Loucy (cell line): ENCODE results near the gene XPC.

Source experiments
- H2AFZ ChIP-seq: fragments of 200-600 bp; sonication (generic); 2 replicates; pipeline ENCODE4 v1.6.0; 2016; ENCODE audit warnings: antibody characterized with exemption, mild to moderate bottlenecking, low read length, moderate library complexity
- H3F3A ChIP-seq: fragments of 200-600 bp; 2 replicates; pipeline ENCODE4 v1.6.0; 2016; ENCODE audit warnings: antibody characterized with exemption, low read depth, mild to moderate bottlenecking
- H3K27me3 ChIP-seq: fragments of 200-600 bp; sonication (generic); 2 replicates; pipeline ENCODE4 v1.6.1; 2014; ENCODE audit warnings: low read length, mild to moderate bottlenecking; ENCODE audit not compliant: insufficient read depth, poor library complexity, severe bottlenecking
- H3K36me3 ChIP-seq: fragments of 200-600 bp; sonication (generic); 2 replicates; pipeline ENCODE4 v1.6.1; 2016; ENCODE audit warnings: low read length; ENCODE audit not compliant: insufficient read depth
- H3K4me1 ChIP-seq: fragments of 200-600 bp; sonication (generic); 2 replicates; pipeline ENCODE4 v1.5.1; 2014; ENCODE audit warnings: low read length, mild to moderate bottlenecking; ENCODE audit not compliant: insufficient read depth, poor library complexity, severe bottlenecking
- H3K4me2 ChIP-seq: fragments of 200-600 bp; sonication (generic); 2 replicates; pipeline ENCODE4 v1.6.0; 2014; ENCODE audit warnings: antibody characterized with exemption, low read length, low read depth, mild to moderate bottlenecking; ENCODE audit not compliant: poor library complexity, severe bottlenecking
- H3K4me3 ChIP-seq: fragments of 200-600 bp; sonication (generic); 2 replicates; pipeline ENCODE4 v1.5.1; 2014; ENCODE audit warnings: low read length, mild to moderate bottlenecking, mixed read lengths; ENCODE audit not compliant: poor library complexity, severe bottlenecking
- H3K79me2 ChIP-seq: fragments of 200-600 bp; sonication (generic); 2 replicates; pipeline ENCODE4 v1.6.1; 2014; ENCODE audit warnings: low read length; ENCODE audit not compliant: insufficient read depth
- H3K9ac ChIP-seq: fragments of 200-600 bp; sonication (generic); 2 replicates; pipeline ENCODE4 v1.6.0; 2014; ENCODE audit warnings: mild to moderate bottlenecking, low read depth, low read length, moderate library complexity; ENCODE audit not compliant: poor library complexity, severe bottlenecking
- H3K9me2 ChIP-seq: fragments of 200-600 bp; sonication (generic); replicated peaks from 2 replicates; pipeline ENCODE4 v1.6.1; 2016; ENCODE audit warnings: low read depth, low read length, mixed read lengths
- H3K9me3 ChIP-seq: fragments of 200-600 bp; sonication (generic); 2 replicates; pipeline ENCODE4 v1.6.1; 2014; ENCODE audit warnings: mild to moderate bottlenecking, antibody characterized with exemption, low read length, low read depth; ENCODE audit not compliant: insufficient read depth
- H4K20me1 ChIP-seq: fragments of 200-600 bp; sonication (generic); 2 replicates; pipeline ENCODE4 v1.6.0; 2014; ENCODE audit warnings: antibody characterized with exemption, low read length, mild to moderate bottlenecking; ENCODE audit not compliant: insufficient read depth, poor library complexity, severe bottlenecking
- CTCF ChIP-seq: fragments of 200-600 bp; sonication (generic); conservative IDR thresholded peaks from 2 replicates; pipeline ENCODE4 v1.5.1; 2014; ENCODE audit warnings: mild to moderate bottlenecking, antibody characterized with exemption, low read length
- EZH2phosphoT487 ChIP-seq: fragments of 200-600 bp; IDR thresholded peaks from 2 replicates; pipeline ENCODE4 v1.6.1; 2018; ENCODE audit warnings: antibody characterized with exemption, mild to moderate bottlenecking, moderate library complexity, borderline replicate concordance

The XPC gene

GRCh38 chr3:14161282-14161681 lies 17.1 kb downstream of the XPC start:
- peaks cover 77% of the 10 kb centered on the region for H3K36me3 ChIP-seq
- no peaks in the 10 kb centered on the region for H3K4me1 ChIP-seq
- H3K79me2 ChIP-seq: no peaks in the 10 kb centered on the region
- no peaks in the 10 kb centered on the region for H3K9me2 ChIP-seq
- no peak overlapping the region for H3K4me3 ChIP-seq
- TF ChIP-seq EZH2phosphoT487: no peak
- TF ChIP-seq CTCF: no peak
- no peaks in the 10 kb centered on the region for H3K27me3 ChIP-seq
- no peak overlapping the region for H3K4me2 ChIP-seq
- no peak overlapping the region for H3K9ac ChIP-seq
- H4K20me1 ChIP-seq: no peaks in the 10 kb centered on the region
- peaks cover 7% of the 10 kb centered on the region; the same call in 1 of the 2 replicates for H3K9me3 ChIP-seq
- no peaks in the 10 kb centered on the region for H3F3A ChIP-seq
- no peak overlapping the region for H2AFZ ChIP-seq

DNA sequence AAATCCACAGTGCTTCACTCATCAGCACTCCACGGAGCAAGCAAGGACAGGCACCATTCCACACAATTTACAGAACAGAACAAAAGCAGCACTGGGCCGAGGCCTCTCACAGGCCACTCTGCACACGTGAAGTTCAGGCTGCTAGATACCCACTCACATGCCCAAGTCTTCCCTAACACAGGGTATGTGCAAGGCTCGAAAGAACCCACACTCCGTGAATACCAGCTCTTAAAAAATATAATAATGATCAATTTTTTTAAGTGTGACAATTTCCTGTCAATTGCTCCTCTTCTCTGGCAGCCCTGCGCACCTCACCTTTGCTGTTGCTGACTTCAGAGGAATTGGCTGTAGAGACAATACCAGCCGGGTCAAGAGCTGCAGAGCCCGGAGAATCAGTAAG lies 19.0 kb downstream of the XPC start:
- no peak overlapping the region for H3K4me3 ChIP-seq
- no peaks in the 10 kb centered on the region for H4K20me1 ChIP-seq
- H3K36me3 ChIP-seq: peaks cover 72% of the 10 kb centered on the region
- no peaks in the 10 kb centered on the region for H3K27me3 ChIP-seq
- no peak overlapping the region for H2AFZ ChIP-seq
- no peak overlapping the region for H3K9ac ChIP-seq
- no peak overlapping the region for H3K4me2 ChIP-seq
- H3F3A ChIP-seq: no peaks in the 10 kb centered on the region
- TF ChIP-seq CTCF: no peak
- no peak for TF ChIP-seq EZH2phosphoT487
- peaks cover 7% of the 10 kb centered on the region; the same call in 1 of the 2 replicates for H3K9me3 ChIP-seq
- H3K9me2 ChIP-seq: no peaks in the 10 kb centered on the region
- no peaks in the 10 kb centered on the region for H3K4me1 ChIP-seq
- H3K79me2 ChIP-seq: no peaks in the 10 kb centered on the region

DNA sequence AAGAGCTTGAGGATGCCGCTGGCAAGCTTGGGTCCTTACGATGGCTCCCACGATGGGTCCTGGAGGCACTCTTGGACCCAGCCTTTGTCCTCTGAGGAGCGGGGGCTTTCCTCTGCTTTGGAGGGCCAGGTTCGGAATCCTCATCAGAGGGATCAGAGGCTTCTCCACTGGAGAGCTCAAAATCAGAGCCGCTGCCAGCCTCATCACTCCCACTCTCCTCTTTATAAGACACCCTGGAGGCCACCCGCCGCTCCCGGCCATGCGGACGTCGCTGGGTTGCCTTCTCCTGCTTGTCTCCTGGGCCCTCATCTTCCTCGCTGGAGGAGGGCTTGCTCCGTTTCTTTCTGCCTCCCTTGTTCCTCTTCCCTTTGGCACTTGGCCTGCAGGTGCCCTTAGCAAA lies 20.0 kb downstream of the XPC start:
- no peak for TF ChIP-seq CTCF
- TF ChIP-seq EZH2phosphoT487: no peak
- H3K27me3 ChIP-seq: no peaks in the 10 kb centered on the region
- no peaks in the 10 kb centered on the region for H3F3A ChIP-seq
- no peaks in the 10 kb centered on the region for H4K20me1 ChIP-seq
- no peak overlapping the region for H3K4me2 ChIP-seq
- no peak overlapping the region for H3K9ac ChIP-seq
- H3K79me2 ChIP-seq: no peaks in the 10 kb centered on the region
- H3K4me3 ChIP-seq: no peak overlapping the region
- H3K9me3 ChIP-seq: peaks cover 7% of the 10 kb centered on the region; the same call in 1 of the 2 replicates
- no peaks in the 10 kb centered on the region for H3K9me2 ChIP-seq
- peaks cover 63% of the 10 kb centered on the region for H3K36me3 ChIP-seq
- no peaks in the 10 kb centered on the region for H3K4me1 ChIP-seq
- no peak overlapping the region for H2AFZ ChIP-seq
